HepG2 (cell line): Measurements from ENCODE around the gene FRMD8. TPM values are rescaled to one million over a fixed set of nuclear protein-coding genes. Genes with fewer than 3 reads are reported as not detected.

ENCODE experiments used
- ARNT2 ChIP-seq: sonication (generic); formaldehyde crosslinking; IDR thresholded peaks from 2 replicates; pipeline ENCODE4 v1.8.0; 2022; ENCODE audit warnings: mild to moderate bottlenecking, low read depth, missing genetic modification reagents, moderate library complexity
- ELF3 ChIP-seq: IDR thresholded peaks from 2 replicates; pipeline ENCODE4 v1.6.1; 2016; ENCODE audit warnings: missing genetic modification reagents, missing compliant biosample characterization
- GATAD1 ChIP-seq: IDR thresholded peaks from 2 replicates; pipeline ENCODE4 v1.6.1; 2016; ENCODE audit warnings: missing genetic modification reagents, missing compliant biosample characterization
- HMG20A ChIP-seq: IDR thresholded peaks from 2 replicates; pipeline ENCODE4 v1.6.1; 2016; ENCODE audit warnings: borderline replicate concordance
- IRF9 ChIP-seq: sonication (generic); formaldehyde crosslinking; IDR thresholded peaks from 2 replicates; pipeline ENCODE4 v1.8.0; 2022; ENCODE audit warnings: missing genetic modification reagents, mild to moderate bottlenecking, borderline replicate concordance
- ISL2 ChIP-seq: sonication (generic); formaldehyde crosslinking; IDR thresholded peaks from 2 replicates; pipeline ENCODE4 v1.5.0; 2020; ENCODE audit warnings: missing genetic modification reagents
- JUN ChIP-seq: sonication (generic); formaldehyde crosslinking; IDR thresholded peaks from 2 replicates; pipeline ENCODE4 v1.4.0; 2020; ENCODE audit warnings: mild to moderate bottlenecking, missing genetic modification reagents
- PPARG ChIP-seq: conservative IDR thresholded peaks from 2 replicates; pipeline ENCODE4 v1.6.1; 2016; ENCODE audit warnings: missing biosample characterization, missing genetic modification reagents
- REPIN1 ChIP-seq: sonication (generic); formaldehyde crosslinking; IDR thresholded peaks from 2 replicates; pipeline ENCODE4 v1.8.0; 2022; ENCODE audit warnings: missing genetic modification reagents, low read depth, mild to moderate bottlenecking, borderline replicate concordance
- RFX3 ChIP-seq: IDR thresholded peaks from 2 replicates; pipeline ENCODE4 v1.6.1; 2016; ENCODE audit warnings: missing biosample characterization, missing genetic modification reagents
- SMAD1 ChIP-seq: sonication (generic); formaldehyde crosslinking; IDR thresholded peaks from 2 replicates; pipeline ENCODE4 v1.4.0; 2020; ENCODE audit warnings: missing genetic modification reagents, low read depth, mild to moderate bottlenecking, borderline replicate concordance
- TAF15 ChIP-seq: fragments of 200-400 bp; formaldehyde crosslinking; IDR thresholded peaks from one replicate; pipeline ENCODE4 v1.6.1; 2018; ENCODE audit warnings: mild to moderate bottlenecking, low read depth, low read length; ENCODE audit not compliant: poor library complexity, severe bottlenecking
- ZNF121 ChIP-seq: sonication (generic); formaldehyde crosslinking; IDR thresholded peaks from 2 replicates; pipeline ENCODE4 v1.5.0; 2020; ENCODE audit warnings: mild to moderate bottlenecking, missing genetic modification reagents
- ZNF326 ChIP-seq: sonication (generic); formaldehyde crosslinking; IDR thresholded peaks from 2 replicates; pipeline ENCODE4 v1.4.0; 2020; ENCODE audit warnings: missing genetic modification reagents, borderline replicate concordance
- ZNF446 ChIP-seq: sonication (generic); formaldehyde crosslinking; IDR thresholded peaks from 2 replicates; pipeline ENCODE4 v1.5.0; 2020; ENCODE audit warnings: mild to moderate bottlenecking, missing genetic modification reagents
- ZNF687 ChIP-seq: sonication (generic); formaldehyde crosslinking; IDR thresholded peaks from 2 replicates; pipeline ENCODE4 v1.5.1; 2020; ENCODE audit warnings: mild to moderate bottlenecking, missing genetic modification reagents, moderate library complexity
- ZNF777 ChIP-seq: sonication (generic); formaldehyde crosslinking; IDR thresholded peaks from 2 replicates; pipeline ENCODE4 v1.4.0; 2020; ENCODE audit warnings: missing genetic modification reagents
- ZNF788 ChIP-seq: sonication (generic); formaldehyde crosslinking; IDR thresholded peaks from 2 replicates; pipeline ENCODE4 v1.5.0; 2020; ENCODE audit warnings: mild to moderate bottlenecking, missing genetic modification reagents, borderline replicate concordance
- ZNF879 ChIP-seq: sonication (generic); formaldehyde crosslinking; IDR thresholded peaks from 2 replicates; pipeline ENCODE4 v1.8.1; 2023; ENCODE audit warnings: missing genetic modification reagents
- polyA plus RNA-seq, 8 experiments: library from polyadenylated mRNA; depleted of rRNA in 3 of 8; stranded (reverse) in 7 of 8; unstranded in 1 of 8; fragments of >200 nt; fragmentation: Illumina TruSeq in 4 of 8; extraction: Trizol in 4 of 8; gene quantifications; 2 replicates each; pipeline versions ENCODE4 v1.2.1 to v1.2.3, GENCODE V29; 2011 to 2016; ENCODE audit warnings: low read depth in 4 of 8, missing spikeins in 1 of 8, mixed read lengths in 1 of 8; ENCODE audit not compliant: insufficient read depth in 1 of 8
- total RNA-seq, 5 experiments: library from RNA; depleted of rRNA; stranded (reverse); fragments of >200 nt; fragmentation: Illumina TruSeq; extraction: Trizol; gene quantifications; 2 replicates each; pipeline ENCODE4 v1.2.3, GENCODE V29; 2016; ENCODE audit warnings: low read depth in 1 of 5
- TF ChIP-seq, protein P1 (sequence below): IDR thresholded peaks from 2 replicates; pipeline ENCODE4 v1.6.1; 2016
- TF ChIP-seq, protein P2 (sequence below): sonication (generic); formaldehyde crosslinking; IDR thresholded peaks from 2 replicates; pipeline ENCODE4 v1.5.1; 2020; ENCODE audit warnings: mild to moderate bottlenecking, moderate library complexity, missing genetic modification reagents

FRMD8 gene
- total and polyA plus RNA-seq, 2 of the 13 experiments (the other 11 are each of a cell fraction or from before 2014, with no cell fraction given), result 5.8 to 20.6 TPM

DNA sequence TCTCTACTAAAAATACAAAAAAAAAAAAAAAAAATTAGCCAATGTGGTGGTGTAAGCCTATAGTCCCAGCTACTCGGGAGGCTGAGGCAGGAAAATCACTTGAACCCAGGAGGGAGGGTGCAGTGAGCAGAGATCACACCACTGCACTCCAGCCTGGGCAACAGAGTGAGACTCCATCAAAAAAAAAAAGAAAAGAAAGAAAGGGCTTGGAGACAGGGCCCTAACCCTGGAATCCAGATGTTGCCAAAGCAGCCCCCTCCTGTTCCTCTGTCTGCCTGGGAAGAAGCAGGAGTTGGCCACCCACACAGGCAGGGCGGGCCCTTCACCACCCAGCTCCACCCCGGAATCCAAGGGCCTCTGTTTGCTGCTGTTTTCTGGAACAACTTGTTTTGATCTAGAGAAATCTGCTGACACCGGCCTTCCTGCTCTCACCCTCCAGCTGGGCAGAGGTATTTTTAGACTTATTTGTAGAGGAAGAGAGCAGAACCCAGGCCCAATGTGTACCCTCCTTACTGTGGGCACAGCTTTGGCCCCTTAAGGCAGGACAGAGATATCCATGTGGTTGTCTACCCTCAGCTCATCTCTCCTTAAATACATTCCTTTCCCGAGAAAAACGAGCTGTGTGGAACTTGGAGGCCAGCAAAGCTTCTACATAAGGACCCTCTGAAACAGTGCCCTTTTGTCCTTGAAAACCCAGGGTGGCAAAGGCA lies 33.5 kb downstream of the FRMD8 start (continued):
- TF ChIP-seq ARNT2 (CRISPR knock-in tag) (0 out of 2 replicates have a peak, but pooled peaks have one; percentile 20), ELF3 (CRISPR knock-in tag) (0 out of 2 replicates have a peak, but pooled peaks have one; percentile 55), ISL2 (CRISPR knock-in tag) (no peak), ZNF777 (CRISPR knock-in tag) (no peak), ZNF879 (no peak), ZNF326 (CRISPR knock-in tag) (no peak), REPIN1 (no peak), IRF9 (CRISPR knock-in tag) (no peak; the same call in 1 of the 2 replicates), PPARG (CRISPR knock-in tag) (peak; percentile 61), ZNF121 (0 out of 2 replicates have a peak, but pooled peaks have one; percentile 38), TAF15 (no peak), HMG20A (peak; percentile 17; the same call in 1 of the 2 replicates), RFX3 (no peak), JUN (CRISPR knock-in tag) (no peak), GATAD1 (CRISPR knock-in tag) (0 out of 2 replicates have a peak, but pooled peaks have one; percentile 30), ZNF788 (CRISPR knock-in tag) (peak; percentile 18; the same call in 1 of the 2 replicates), ZNF687 (CRISPR knock-in tag) (peak; percentile 34; the same call in 1 of the 2 replicates), ZNF446 (CRISPR knock-in tag) (no peak), SMAD1 (no peak)
- TF ChIP-seq, protein P1, sequence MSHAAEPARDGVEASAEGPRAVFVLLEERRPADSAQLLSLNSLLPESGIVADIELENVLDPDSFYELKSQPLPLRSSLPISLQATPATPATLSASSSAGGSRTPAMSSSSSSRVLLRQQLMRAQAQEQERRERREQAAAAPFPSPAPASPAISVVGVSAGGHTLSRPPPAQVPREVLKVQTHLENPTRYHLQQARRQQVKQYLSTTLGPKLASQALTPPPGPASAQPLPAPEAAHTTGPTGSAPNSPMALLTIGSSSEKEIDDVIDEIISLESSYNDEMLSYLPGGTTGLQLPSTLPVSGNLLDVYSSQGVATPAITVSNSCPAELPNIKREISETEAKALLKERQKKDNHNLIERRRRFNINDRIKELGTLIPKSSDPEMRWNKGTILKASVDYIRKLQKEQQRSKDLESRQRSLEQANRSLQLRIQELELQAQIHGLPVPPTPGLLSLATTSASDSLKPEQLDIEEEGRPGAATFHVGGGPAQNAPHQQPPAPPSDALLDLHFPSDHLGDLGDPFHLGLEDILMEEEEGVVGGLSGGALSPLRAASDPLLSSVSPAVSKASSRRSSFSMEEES, result peak; percentile 71
- TF ChIP-seq, protein P2, sequence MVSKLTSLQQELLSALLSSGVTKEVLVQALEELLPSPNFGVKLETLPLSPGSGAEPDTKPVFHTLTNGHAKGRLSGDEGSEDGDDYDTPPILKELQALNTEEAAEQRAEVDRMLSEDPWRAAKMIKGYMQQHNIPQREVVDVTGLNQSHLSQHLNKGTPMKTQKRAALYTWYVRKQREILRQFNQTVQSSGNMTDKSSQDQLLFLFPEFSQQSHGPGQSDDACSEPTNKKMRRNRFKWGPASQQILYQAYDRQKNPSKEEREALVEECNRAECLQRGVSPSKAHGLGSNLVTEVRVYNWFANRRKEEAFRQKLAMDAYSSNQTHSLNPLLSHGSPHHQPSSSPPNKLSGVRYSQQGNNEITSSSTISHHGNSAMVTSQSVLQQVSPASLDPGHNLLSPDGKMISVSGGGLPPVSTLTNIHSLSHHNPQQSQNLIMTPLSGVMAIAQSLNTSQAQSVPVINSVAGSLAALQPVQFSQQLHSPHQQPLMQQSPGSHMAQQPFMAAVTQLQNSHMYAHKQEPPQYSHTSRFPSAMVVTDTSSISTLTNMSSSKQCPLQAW (CRISPR knock-in tag), result peak; percentile 70
